AG04449 (cell line): Measurements from ENCODE around the gene USHBP1.

Experiments used
- CTCF ChIA-PET: fragments of 350-600 bp; formaldehyde crosslinking; extraction: SDS; loops from one replicate; lab custom pipeline; 2021; ENCODE audit warnings: antibody characterized with exemption; lab: Yijun Ruan, JAX
- POLR2A ChIA-PET: fragments of 400-600, 350-600 bp; formaldehyde crosslinking; extraction: SDS; loops from one replicate; lab custom pipeline; 2020; ENCODE audit warnings: antibody characterized with exemption, inconsistent platforms; lab: Yijun Ruan, JAX
- DNase-seq: peaks from one replicate; pipeline ENCODE4 v3.0.0-alpha.2; 2010; ENCODE audit warnings: low read depth, low spot score
- H3K4me3 ChIP-seq: 2 replicates; pipeline ENCODE4 v1.5.1; 2011; ENCODE audit warnings: low read depth, mild to moderate bottlenecking, control low read depth, low read length
- CTCF ChIP-seq: IDR thresholded peaks from one replicate; pipeline ENCODE4 v1.5.1; 2011; ENCODE audit warnings: mild to moderate bottlenecking, moderate library complexity, low read length, control low read depth, inconsistent platforms; ENCODE audit not compliant: insufficient read depth; ENCODE audit errors: missing control alignments

The USHBP1 gene

GRCh38 chr19:17220207-17220758 is 44.3 kb downstream of the USHBP1 start:
- no peak for TF ChIP-seq CTCF
- CTCF ChIA-PET: interaction anchor here (0.8 kb wide), 1 partner anchor 16 kb away, joined by 4 read pairs; no protein-coding TSS in a partner anchor
- no peak for DNase-seq
- no peak overlapping the region for H3K4me3 ChIP-seq
- POLR2A ChIA-PET: no interaction called here

GRCh38 chr19:17219286-17219685 is 45.3 kb downstream of the USHBP1 start:
- POLR2A ChIA-PET: interaction anchor here (0.6 kb wide), 1 partner anchor 30 kb away, joined by 3 read pairs; no protein-coding TSS in a partner anchor
- DNase-seq: no peak
- TF ChIP-seq CTCF: no peak
- CTCF ChIA-PET: interaction anchor here (0.9 kb wide), 1 partner anchor 9 kb away, joined by 3 read pairs; no protein-coding TSS in a partner anchor
- no peak overlapping the region for H3K4me3 ChIP-seq

GRCh38 chr19:17216058-17216670 is 48.4 kb downstream of the USHBP1 start:
- ChIA-PET CTCF (interaction anchor here (1.7 to 3.6 kb wide), 3 partner anchors 10 to 19 kb away, joined by 7 to 21 read pairs (median 9); partner anchors contain the start of gene OCEL1), POLR2A (interaction anchor here (0.6 to 1.8 kb wide), 5 partner anchors 10 to 51 kb away, joined by 3 to 17 read pairs (median 3); partner anchors contain the start of genes BABAM1 and OCEL1)
- peak overlapping the region; percentile 77 for H3K4me3 ChIP-seq
- DNase-seq: no peak
- TF ChIP-seq CTCF: no peak

GRCh38 chr19:17215127-17215971 is 49.2 kb downstream of the USHBP1 start, which contains the start of gene USE1:
USE1 (plus strand) TSS chr19:17215357; CDS start chr19:17215406, 49 bp downstream.
- H3K4me3 ChIP-seq: peak within 1 kb of the TSS; percentile 77
- no peak for TF ChIP-seq CTCF
- ChIA-PET CTCF (interaction anchor here (1.7 to 3.6 kb wide), 3 partner anchors 10 to 20 kb away, joined by 7 to 21 read pairs (median 9); partner anchors contain the start of gene OCEL1), POLR2A (interaction anchor here (0.6 to 1.8 kb wide), 6 partner anchors 11 to 52 kb away, joined by 3 to 17 read pairs (median 3); partner anchors contain the start of genes BABAM1 and OCEL1)
- DNase-seq: peak; percentile 51

- H3K4me3 ChIP-seq: peak overlapping the region; percentile 77
- ChIA-PET POLR2A (interaction anchor here (1.1 to 1.8 kb wide), 4 partner anchors 12 to 21 kb away, joined by 3 to 17 read pairs (median 4); partner anchors contain the start of gene OCEL1), CTCF (interaction anchor here (1.7 to 3.6 kb wide), 3 partner anchors 9 to 21 kb away, joined by 7 to 21 read pairs (median 9); partner anchors contain the start of gene OCEL1)
- no peak for DNase-seq
- TF ChIP-seq CTCF: no peak
Observed at GRCh38 chr19:17214508-17215126, 49.9 kb downstream of the USHBP1 start.
